GM12878 (cell line): ENCODE results near the gene CLDN14. TPM values are rescaled to one million over a fixed set of nuclear protein-coding genes. Genes with fewer than 3 reads are reported as not detected.

Experiments
- ATAC-seq: fragments of 200-7000 bp; cut with Tn5 transposase; 3 replicates; pipeline ENCODE4 v1.9.1; 2020; ENCODE audit warnings: mild to moderate bottlenecking, moderate library complexity
- BruUV-seq: library from RNA; stranded (reverse); fragments of 400-500 nt; replicated peaks from 2 replicates; lab custom pipeline; 2021; lab: Mats Ljungman, UMichigan
- CTCF ChIA-PET: fragments of 300-600 bp; sonication (Branson Sonifier 250); formaldehyde crosslinking; extraction: SDS; loops from one replicate; lab custom pipeline; 2021; ENCODE audit warnings: inconsistent platforms; lab: Yijun Ruan, JAX
- POLR2A ChIA-PET: fragments of 350-600 bp; formaldehyde crosslinking; extraction: SDS; loops from one replicate; lab custom pipeline; 2021; ENCODE audit warnings: inconsistent platforms; lab: Charles Lee
- RAD21 ChIA-PET: fragments of 300-600 bp; sonication (Branson Sonifier 250); formaldehyde crosslinking; loops from one replicate; lab custom pipeline; 2023; ENCODE audit warnings: antibody characterized with exemption; ENCODE audit not compliant: unreplicated experiment; lab: Charles Lee
- SMC1A ChIA-PET: fragments of 300-600 bp; sonication (Branson Sonifier 250); formaldehyde crosslinking; loops from one replicate; lab custom pipeline; 2023; ENCODE audit not compliant: unreplicated experiment, uncharacterized antibody; lab: Charles Lee
- DNase-seq: peaks from one replicate; pipeline ENCODE4 v3.0.0-alpha.2; 2011; ENCODE audit warnings: low read depth, low spot score
- FAIRE-seq: peaks from 3 replicates; lab custom pipeline; 2011; peaks lifted over from hg19 to GRCh38; lab: Jason Lieb, UNC
- H2AFZ ChIP-seq: 2 replicates; pipeline ENCODE4 v1.6.0; 2011; ENCODE audit warnings: low read depth, low read length, control low read depth; ENCODE audit not compliant: control insufficient read depth
- H3K27ac ChIP-seq: 2 replicates; pipeline ENCODE4 v1.5.1; 2011; ENCODE audit warnings: control low read depth; ENCODE audit not compliant: control insufficient read depth, insufficient read depth
- H3K27me3 ChIP-seq, 2 experiments: replicated peaks in 1 of 2; 2 replicates each; pipeline versions ENCODE4 v1.6.0 to v1.6.1; 2011; ENCODE audit warnings: low read length in 1 of 2; ENCODE audit not compliant: control insufficient read depth in 2 of 2, insufficient read depth in 2 of 2
- H3K36me3 ChIP-seq, 2 experiments: 2 replicates each; pipeline ENCODE4 v1.5.1; 2011; ENCODE audit warnings: low read length in 1 of 2; ENCODE audit not compliant: control insufficient read depth in 2 of 2, insufficient read depth in 2 of 2
- H3K4me1 ChIP-seq: 2 replicates; pipeline ENCODE4 v1.6.1; 2011; ENCODE audit warnings: mild to moderate bottlenecking, low read length, moderate library complexity, mixed read lengths; ENCODE audit not compliant: control insufficient read depth, insufficient read depth
- H3K4me2 ChIP-seq: 2 replicates; pipeline ENCODE4 v1.6.0; 2011; ENCODE audit warnings: control low read depth; ENCODE audit not compliant: control insufficient read depth, insufficient read depth
- H3K4me3 ChIP-seq: fragments of 200-600 bp; sonication (generic); 2 replicates; pipeline ENCODE4 v1.5.1; 2016
- H3K79me2 ChIP-seq: 2 replicates; pipeline ENCODE4 v1.6.0; 2011; ENCODE audit warnings: low read length; ENCODE audit not compliant: control insufficient read depth, insufficient read depth
- H3K9ac ChIP-seq: 2 replicates; pipeline ENCODE4 v1.8.0; 2011; ENCODE audit warnings: low read length, control low read depth, mixed read lengths; ENCODE audit not compliant: control insufficient read depth, insufficient read depth
- H3K9me3 ChIP-seq: replicated peaks from 3 replicates; pipeline ENCODE4 v1.5.1; 2011; ENCODE audit warnings: mild to moderate bottlenecking, low read length; ENCODE audit not compliant: control insufficient read depth, insufficient read depth
- H4K20me1 ChIP-seq: 2 replicates; pipeline ENCODE4 v1.6.0; 2011; ENCODE audit not compliant: control insufficient read depth, insufficient read depth
- CBX3 ChIP-seq: fragments of 200-600 bp; sonication (generic); IDR thresholded peaks from 2 replicates; pipeline ENCODE4 v1.6.1; 2016; ENCODE audit warnings: low read depth, borderline replicate concordance
- E2F4 ChIP-seq: IDR thresholded peaks from 2 replicates; pipeline ENCODE4 v1.6.1; 2012; ENCODE audit warnings: low read depth, low read length, improper control_type of control experiment
- EED ChIP-seq: sonication (generic); IDR thresholded peaks from 2 replicates; pipeline ENCODE4 v1.6.1; 2016; ENCODE audit warnings: antibody characterized with exemption, low read depth
- EP300 ChIP-seq, 2 experiments: fragments of 150-350 bp in 1 of 2; IDR thresholded peaks; 2 replicates each; pipeline ENCODE4 v1.6.1; 2011 to 2012; ENCODE audit warnings: low read depth in 2 of 2, low read length in 2 of 2, borderline replicate concordance in 1 of 2, improper control_type of control experiment in 1 of 2, inconsistent platforms in 1 of 2; ENCODE audit not compliant: control insufficient read depth in 1 of 2
- LARP7 ChIP-seq: fragments of 450-650 bp; IDR thresholded peaks from 2 replicates; pipeline ENCODE4 v1.6.1; 2017; ENCODE audit warnings: mild to moderate bottlenecking
- NKRF ChIP-seq: fragments of 450-650 bp; conservative IDR thresholded peaks from 2 replicates; pipeline ENCODE4 v1.6.1; 2017; ENCODE audit warnings: mild to moderate bottlenecking, moderate library complexity
- PBX3 ChIP-seq: IDR thresholded peaks from 2 replicates; pipeline ENCODE4 v1.6.1; 2011; ENCODE audit warnings: mild to moderate bottlenecking, low read depth, low read length, moderate library complexity; ENCODE audit not compliant: insufficient replicate concordance
- PKNOX1 ChIP-seq: fragments of 450-650 bp; IDR thresholded peaks from 2 replicates; pipeline ENCODE4 v1.6.1; 2016; ENCODE audit warnings: mild to moderate bottlenecking
- SMARCA5 ChIP-seq: fragments of 450-650 bp; IDR thresholded peaks from 2 replicates; pipeline ENCODE4 v1.6.1; 2017; ENCODE audit warnings: mild to moderate bottlenecking
- STAT3 ChIP-seq: IDR thresholded peaks from 2 replicates; pipeline ENCODE4 v1.6.1; 2011; ENCODE audit warnings: low read depth, low read length, improper control_type of control experiment
- USF1 ChIP-seq: IDR thresholded peaks from 2 replicates; pipeline ENCODE4 v1.6.1; 2011; ENCODE audit warnings: borderline replicate concordance, low read depth, mild to moderate bottlenecking, moderate library complexity, mixed read lengths, low read length; ENCODE audit not compliant: insufficient read depth; ENCODE audit errors: extremely low read length
- WGBS: methylation state at CpG from one replicate; pipeline ENCODE4 v1.1.6; 2016; ENCODE audit warnings: low lambda C conversion rate; ENCODE audit not compliant: insufficient replicate concordance, insufficient coverage; ENCODE audit errors: missing lambda C conversion rate; 5-methylcytosine and 5-hydroxymethylcytosine counted together
- in situ Hi-C: fragments of 300-500 bp; cut with MboI; formaldehyde crosslinking; loops from 9 replicates; pipeline ENCODE4 v1.14.3; 2018; ENCODE audit warnings: mixed read lengths
- intact Hi-C: fragments of 100-400 bp; cut with micrococcal nuclease; formaldehyde crosslinking; loops from one replicate; pipeline ENCODE4 v1.14.2; 2022; ENCODE audit not compliant: unreplicated experiment
- polyA plus RNA-seq, 11 experiments: library from polyadenylated mRNA; depleted of rRNA in 4 of 11; unstranded in 6 of 11; stranded (reverse) in 5 of 11; fragments of >200 nt; fragmentation: Nextera tagmentation in 4 of 11; fragmentation: Illumina TruSeq in 1 of 11; extraction: Ambion mirVana in 4 of 11; extraction: Trizol in 1 of 11; gene quantifications; 1 replicate in 1 of 11; 2 replicates in 10 of 11; pipeline versions ENCODE4 v1.2.1 to v1.2.3, GENCODE V29; 2011 to 2016; ENCODE audit warnings: inconsistent platforms in 2 of 11, missing spikeins in 2 of 11, low read depth in 1 of 11
- total RNA-seq, 4 experiments: library from RNA; depleted of rRNA in 3 of 4; stranded (reverse); fragments of >200 nt in 3 of 4; fragmentation: Illumina TruSeq in 1 of 4; extraction: Trizol in 1 of 4; gene quantifications; 2 replicates each; pipeline versions ENCODE4 v1.2.1 to v1.2.3, GENCODE V29; 2013 to 2021

The CLDN14 gene
- total and polyA plus RNA-seq, 10 of the 15 experiments (the other 5 are each of a cell fraction or from before 2014, with no cell fraction given): 0.90 to 19.4 (median 6.6) TPM

- H3K79me2 ChIP-seq: no peaks in the 10 kb centered on the region
- H3K36me3 ChIP-seq: peaks cover 13 to 15% of the 10 kb centered on the region in 2 experiments; a peak in 3 of 4 replicates
- no peak overlapping the region for H3K27ac ChIP-seq
- FAIRE-seq (no peak), DNase-seq (no peak), ATAC-seq (no peak)
- ChIA-PET POLR2A (no interaction called here), RAD21 (no interaction called here), CTCF (no interaction called here), SMC1A (no interaction called here)
- 96% methylated on average over 6 of the region's 6 CpGs for WGBS
- intact Hi-C loops: no loop called here
- H2AFZ ChIP-seq: no peak overlapping the region
- no peak overlapping the region for H3K4me3 ChIP-seq
- no peaks in the 10 kb centered on the region for H4K20me1 ChIP-seq
- in situ Hi-C loops: no loop called here
- H3K9me3 ChIP-seq: no peaks in the 10 kb centered on the region
- no peaks in the 10 kb centered on the region for H3K27me3 ChIP-seq
- no peak overlapping the region for H3K4me2 ChIP-seq
- H3K4me1 ChIP-seq: no peaks in the 10 kb centered on the region
- BruUV-seq: no TSS peak
- TF ChIP-seq EED (no peak), SMARCA5 (no peak), E2F4 (no peak), NKRF (no peak), LARP7 (no peak), CBX3 (no peak), USF1 (no peak), PKNOX1 (no peak), PBX3 (no peak), STAT3 (no peak), EP300 (IDR thresholded peaks at IDR 0.05; ENCODE audit: borderline replicate concordance in 1 of 2, control insufficient read depth in 1 of 2, low read depth in 2 of 2, low read length in 2 of 2) (no peak)
- TF ChIP-seq, all 136 proteins: peak for 0
- no peak overlapping the region for H3K9ac ChIP-seq
Measured at GRCh38 chr21:36415375-36415774, 64.5 kb downstream of the CLDN14 start.
